ENCODE results near the gene ACVR1C.

ACVR1C gene

DNA sequence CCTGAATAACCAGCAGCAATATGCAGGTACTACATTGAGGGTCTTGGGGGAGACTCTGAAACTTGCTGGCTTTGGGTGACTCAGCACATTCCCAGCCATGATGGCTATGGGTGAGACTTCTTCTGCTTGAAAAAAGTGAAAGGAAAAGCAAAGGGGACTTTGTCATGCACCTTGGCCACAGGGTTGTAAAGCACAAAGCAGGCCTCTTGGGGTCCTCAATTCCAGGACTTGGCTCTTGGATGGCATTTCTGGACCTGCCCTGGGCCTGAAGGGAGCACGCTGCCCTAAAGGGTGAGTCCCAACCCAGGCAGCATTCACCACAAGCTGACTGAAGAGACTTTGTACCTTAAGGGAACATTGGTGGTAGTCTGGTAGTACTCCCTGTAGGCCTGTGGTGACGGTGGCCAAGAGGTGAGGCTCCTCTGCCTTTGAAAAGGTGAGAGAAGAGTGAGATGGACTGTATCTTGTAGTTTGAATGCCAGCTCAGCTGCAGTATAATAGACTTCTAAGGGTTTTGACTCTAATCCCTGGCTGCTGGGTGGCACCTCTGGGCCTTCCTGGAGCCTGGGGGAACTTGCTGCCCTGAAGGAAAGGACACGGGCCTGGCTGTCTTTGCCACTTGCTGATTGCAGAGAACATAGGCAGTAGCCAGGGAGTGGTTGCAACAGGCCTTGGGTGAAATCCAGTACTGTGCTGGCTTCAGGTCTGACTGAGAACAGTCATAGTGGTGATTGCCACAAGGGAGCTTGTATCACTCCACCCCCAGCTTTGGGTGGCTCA lies 148.3 kb downstream of the ACVR1C start:
- TF ChIP-seq, protein P1, sequence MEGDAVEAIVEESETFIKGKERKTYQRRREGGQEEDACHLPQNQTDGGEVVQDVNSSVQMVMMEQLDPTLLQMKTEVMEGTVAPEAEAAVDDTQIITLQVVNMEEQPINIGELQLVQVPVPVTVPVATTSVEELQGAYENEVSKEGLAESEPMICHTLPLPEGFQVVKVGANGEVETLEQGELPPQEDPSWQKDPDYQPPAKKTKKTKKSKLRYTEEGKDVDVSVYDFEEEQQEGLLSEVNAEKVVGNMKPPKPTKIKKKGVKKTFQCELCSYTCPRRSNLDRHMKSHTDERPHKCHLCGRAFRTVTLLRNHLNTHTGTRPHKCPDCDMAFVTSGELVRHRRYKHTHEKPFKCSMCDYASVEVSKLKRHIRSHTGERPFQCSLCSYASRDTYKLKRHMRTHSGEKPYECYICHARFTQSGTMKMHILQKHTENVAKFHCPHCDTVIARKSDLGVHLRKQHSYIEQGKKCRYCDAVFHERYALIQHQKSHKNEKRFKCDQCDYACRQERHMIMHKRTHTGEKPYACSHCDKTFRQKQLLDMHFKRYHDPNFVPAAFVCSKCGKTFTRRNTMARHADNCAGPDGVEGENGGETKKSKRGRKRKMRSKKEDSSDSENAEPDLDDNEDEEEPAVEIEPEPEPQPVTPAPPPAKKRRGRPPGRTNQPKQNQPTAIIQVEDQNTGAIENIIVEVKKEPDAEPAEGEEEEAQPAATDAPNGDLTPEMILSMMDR (conservative IDR thresholded peaks at IDR 0.05), result no peak
- no peak for TF ChIP-seq ZFX (IDR thresholded peaks at IDR 0.05)
- H3K27ac ChIP-seq, result no peak overlapping the region

DNA sequence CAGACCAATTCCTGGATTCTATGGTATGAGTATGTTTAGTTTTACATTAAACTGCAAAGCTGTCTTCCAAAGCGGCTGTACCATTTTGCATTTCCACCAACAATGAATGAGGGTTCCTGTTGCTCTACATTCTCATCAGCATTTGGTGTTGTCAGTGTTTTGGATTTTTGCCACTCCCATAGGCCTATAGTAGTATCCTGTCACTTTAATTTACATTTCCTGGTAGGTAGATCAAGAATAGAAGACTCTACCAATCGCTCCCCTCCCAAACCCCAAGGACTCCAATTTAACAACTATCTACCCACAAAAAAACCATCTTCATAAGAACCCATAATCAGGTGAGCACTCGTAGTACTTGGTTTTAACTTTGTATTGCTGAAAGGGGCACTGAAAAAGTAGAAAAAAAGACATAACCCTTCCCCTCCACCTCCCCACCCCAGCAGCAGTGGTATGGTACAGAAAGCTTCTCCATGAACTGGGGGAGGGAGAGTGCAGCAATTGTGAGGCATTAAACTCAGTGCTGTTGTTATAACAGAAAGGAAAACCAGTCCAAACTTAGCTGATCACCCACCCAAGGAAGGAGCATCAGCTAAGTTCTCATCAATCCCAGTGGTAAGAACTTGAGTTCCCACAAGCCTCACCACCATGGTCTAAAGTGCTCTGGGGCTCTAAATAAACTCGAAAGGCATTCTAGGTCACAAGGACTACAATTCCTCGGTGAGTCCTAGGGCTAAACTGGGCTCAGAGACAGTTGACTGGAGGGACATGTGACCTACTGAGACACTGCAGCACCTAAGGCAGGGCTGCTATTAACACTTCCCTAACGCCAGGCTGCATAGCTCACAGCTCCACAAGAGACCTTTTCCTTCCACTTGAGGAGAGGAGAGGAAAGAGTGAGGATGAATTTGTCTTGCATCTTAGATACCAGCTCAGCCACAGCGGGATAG lies 149.3 kb downstream of the ACVR1C start:
- TF ChIP-seq, protein P1 (conservative IDR thresholded peaks at IDR 0.05), result no peak
- no peak for TF ChIP-seq ZFX (IDR thresholded peaks at IDR 0.05)
- H3K27ac ChIP-seq, result no peak overlapping the region

GRCh38 chr2:157477919-157478318 lies 150.7 kb downstream of the ACVR1C start:
- TF ChIP-seq ZFX (IDR thresholded peaks at IDR 0.05), result no peak
- TF ChIP-seq, protein P1 (conservative IDR thresholded peaks at IDR 0.05), result no peak
- no peak overlapping the region for H3K27ac ChIP-seq

GRCh38 chr2:157476953-157477709 lies 151.5 kb downstream of the ACVR1C start:
- TF ChIP-seq, protein P1 (conservative IDR thresholded peaks at IDR 0.05), result no peak
- TF ChIP-seq ZFX (IDR thresholded peaks at IDR 0.05), result no peak
- no peak overlapping the region for H3K27ac ChIP-seq
